KOPT-K1 (cell line): ENCODE results near the gene TMCO5A.

ENCODE experiments used
- H3K27ac ChIP-seq: fragments of 200-600 bp; sonication (generic); 2 replicates; pipeline ENCODE4 v1.5.1; 2016; ENCODE audit warnings: antibody characterized with exemption, mild to moderate bottlenecking, low read depth, low read length; ENCODE audit not compliant: poor library complexity, severe bottlenecking
- H3K36me3 ChIP-seq: fragments of 200-600 bp; sonication (generic); 2 replicates; pipeline ENCODE4 v1.5.1; 2017; ENCODE audit warnings: antibody characterized with exemption, mild to moderate bottlenecking, low read length, moderate library complexity; ENCODE audit not compliant: insufficient read depth
- H3K9me3 ChIP-seq: fragments of 200-600 bp; sonication (generic); 2 replicates; pipeline ENCODE4 v1.5.1; 2017; ENCODE audit warnings: antibody characterized with exemption, low read length, mild to moderate bottlenecking; ENCODE audit not compliant: insufficient read depth, poor library complexity, severe bottlenecking

Gene TMCO5A

DNA sequence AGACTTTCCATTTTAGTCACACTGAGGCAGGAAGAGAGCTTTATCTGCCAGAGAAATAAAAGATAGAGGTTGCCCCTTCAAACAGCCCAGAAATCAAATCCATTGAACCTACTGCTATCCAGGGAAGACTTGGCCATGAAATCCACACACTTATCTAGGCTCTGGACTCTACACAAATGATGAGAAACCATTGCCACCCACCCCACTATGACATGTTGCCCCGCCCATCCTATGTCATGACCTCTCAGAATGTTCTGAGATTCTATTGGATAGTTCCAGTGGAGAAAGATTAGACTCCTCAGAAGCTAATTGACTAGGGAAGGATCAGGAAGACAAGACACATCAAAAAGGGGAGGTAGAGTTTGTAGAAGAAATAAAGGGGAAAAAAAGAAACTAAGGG, at the start of gene TMCO5A:
TMCO5A (plus strand) TSS at position 301 of the 400 bp plus-strand sequence. CDS start 1,684 bp downstream, outside the sequence.
- H3K27ac ChIP-seq = no peak within 1 kb of the TSS
- H3K9me3 ChIP-seq = no peaks in the 10 kb centered on the region
- no peaks in the 10 kb centered on the region for H3K36me3 ChIP-seq

DNA sequence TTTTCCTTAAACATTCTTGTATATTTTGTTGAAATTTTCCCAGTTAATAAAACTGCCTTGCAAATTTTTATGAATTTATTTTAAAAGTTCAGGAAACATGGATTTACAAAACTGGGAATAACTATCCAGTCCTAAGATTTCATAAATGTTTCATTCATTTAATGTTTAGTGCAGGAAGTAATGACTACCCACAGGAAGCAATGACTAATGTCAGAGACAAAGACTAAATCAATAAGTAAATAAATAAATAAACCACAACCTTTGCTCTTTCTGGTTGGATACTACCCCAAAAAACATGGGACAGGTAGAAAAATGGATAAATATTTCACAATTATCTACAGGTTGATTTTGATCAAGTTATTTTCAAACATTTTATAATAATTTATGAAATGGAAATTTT, 48.8 kb upstream of the TMCO5A start:
- H3K36me3 ChIP-seq = no peaks in the 10 kb centered on the region
- no peaks in the 10 kb centered on the region for H3K9me3 ChIP-seq
- H3K27ac ChIP-seq = no peak overlapping the region

DNA sequence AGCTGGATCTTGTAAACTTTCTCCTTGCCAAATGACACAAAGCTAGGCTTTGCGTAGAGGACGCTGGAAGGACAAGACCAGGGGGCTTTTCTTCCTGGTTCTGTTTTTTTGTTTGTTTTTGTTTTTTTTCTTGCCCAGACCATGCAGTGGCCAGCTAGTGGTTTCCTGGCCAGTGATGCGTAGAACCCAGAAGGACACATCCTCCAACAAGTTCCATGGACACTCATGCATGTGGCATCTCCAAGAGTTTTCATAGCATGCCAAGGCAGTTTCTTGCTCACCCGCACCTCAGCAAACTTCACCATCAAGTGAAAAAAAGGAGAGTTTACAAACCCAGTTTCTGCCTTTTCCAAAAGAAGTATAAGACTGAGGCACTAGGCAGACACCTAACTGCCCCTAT, 46.1 kb upstream of the TMCO5A start:
- H3K27ac ChIP-seq = no peak overlapping the region
- H3K36me3 ChIP-seq = no peaks in the 10 kb centered on the region
- no peaks in the 10 kb centered on the region for H3K9me3 ChIP-seq

GRCh38 chr15:37891766-37892368, 42.6 kb upstream of the TMCO5A start:
- no peaks in the 10 kb centered on the region for H3K9me3 ChIP-seq
- H3K27ac ChIP-seq = no peak overlapping the region

GRCh38 chr15:37893309-37893708, 41.1 kb upstream of the TMCO5A start:
- no peaks in the 10 kb centered on the region for H3K36me3 ChIP-seq
- no peak overlapping the region for H3K27ac ChIP-seq
- H3K9me3 ChIP-seq = no peaks in the 10 kb centered on the region

More at GRCh38 chr15:37891766-37892368, 42.6 kb upstream of the TMCO5A start:
- no peaks in the 10 kb centered on the region for H3K36me3 ChIP-seq

DNA sequence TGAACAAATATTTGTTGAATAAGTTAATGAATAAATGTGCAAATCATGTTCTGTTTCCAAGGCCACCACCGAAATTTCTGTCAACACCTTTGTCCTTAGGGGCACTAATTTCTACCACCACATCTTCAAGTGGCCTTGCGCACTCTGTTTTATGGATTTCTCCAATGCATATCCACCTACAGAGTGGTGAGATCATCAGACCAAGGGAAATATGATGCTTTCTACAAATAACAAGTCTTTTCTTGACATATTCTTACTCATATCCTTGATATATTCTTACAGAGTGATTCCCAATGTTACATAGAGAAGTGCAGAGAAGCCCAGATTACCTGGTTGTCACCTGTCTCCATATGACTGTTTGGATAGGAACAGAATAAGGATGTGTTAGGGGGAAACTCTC, 36.1 kb upstream of the TMCO5A start:
- Histone ChIP-seq H3K9me3 (no peaks in the 10 kb centered on the region), H3K36me3 (no peaks in the 10 kb centered on the region), H3K27ac (no peak overlapping the region)

DNA sequence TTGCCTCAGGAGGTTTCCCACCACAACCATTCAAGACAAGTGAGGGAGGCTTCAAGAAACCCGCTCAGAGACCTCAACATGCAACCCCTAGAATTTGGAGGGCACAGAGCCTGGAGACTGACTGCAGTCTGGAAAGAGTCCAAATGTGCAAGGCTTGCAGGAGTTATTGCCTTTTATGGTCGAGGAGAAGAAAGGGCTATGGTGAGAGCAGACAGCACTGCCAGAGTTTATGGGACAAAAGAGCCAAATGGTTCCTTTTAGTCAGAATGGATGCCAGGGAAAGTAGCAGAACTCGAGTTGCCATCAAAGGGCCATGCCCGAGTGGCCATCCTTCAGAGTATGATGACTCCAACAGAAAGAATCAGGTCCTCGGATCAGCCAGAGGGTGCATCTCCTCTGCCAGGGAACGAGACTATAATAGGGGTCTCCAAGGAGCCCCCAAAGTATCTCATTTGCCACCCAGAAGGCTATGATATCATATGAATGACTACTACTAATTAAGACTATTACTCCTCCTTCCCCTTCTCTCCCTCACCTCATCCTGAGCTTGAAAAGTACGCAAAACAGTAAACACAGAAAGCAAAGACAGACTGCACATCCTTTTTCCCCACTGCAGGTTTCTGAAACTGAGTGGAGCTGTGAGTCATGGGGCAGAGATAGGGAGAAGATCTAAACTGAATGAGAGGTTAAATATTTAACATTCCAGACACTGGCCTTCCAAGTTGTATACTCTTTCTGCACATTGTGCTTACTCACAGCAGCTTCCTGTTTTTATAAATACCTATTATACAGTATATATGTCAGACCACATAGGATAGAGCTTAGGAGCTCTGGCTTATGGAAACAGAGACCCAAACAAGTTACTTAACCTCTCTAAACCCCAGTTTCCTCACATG, 33.9 kb upstream of the TMCO5A start:
- H3K9me3 ChIP-seq = no peaks in the 10 kb centered on the region
- H3K36me3 ChIP-seq = no peaks in the 10 kb centered on the region
- H3K27ac ChIP-seq = no peak overlapping the region

DNA sequence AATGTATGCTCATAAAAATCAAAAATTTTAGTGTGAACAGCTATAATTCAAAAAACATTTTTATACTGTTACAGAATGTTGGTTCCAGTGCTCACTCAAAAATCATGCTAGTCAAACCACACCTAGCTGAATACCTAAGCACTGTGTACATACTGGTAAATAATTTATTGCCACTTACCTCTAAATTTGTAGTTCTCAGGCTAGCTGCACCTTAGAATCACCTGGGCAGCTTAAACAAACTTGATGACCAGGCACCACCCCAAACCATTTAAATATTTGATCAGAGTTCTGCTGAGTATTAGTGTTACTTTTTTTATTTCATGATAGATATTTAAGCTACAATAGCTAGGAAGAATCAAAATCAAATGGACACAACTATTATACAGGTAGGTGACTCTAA, 32.3 kb upstream of the TMCO5A start:
- Histone ChIP-seq H3K27ac (no peak overlapping the region), H3K9me3 (no peaks in the 10 kb centered on the region), H3K36me3 (no peaks in the 10 kb centered on the region)

DNA sequence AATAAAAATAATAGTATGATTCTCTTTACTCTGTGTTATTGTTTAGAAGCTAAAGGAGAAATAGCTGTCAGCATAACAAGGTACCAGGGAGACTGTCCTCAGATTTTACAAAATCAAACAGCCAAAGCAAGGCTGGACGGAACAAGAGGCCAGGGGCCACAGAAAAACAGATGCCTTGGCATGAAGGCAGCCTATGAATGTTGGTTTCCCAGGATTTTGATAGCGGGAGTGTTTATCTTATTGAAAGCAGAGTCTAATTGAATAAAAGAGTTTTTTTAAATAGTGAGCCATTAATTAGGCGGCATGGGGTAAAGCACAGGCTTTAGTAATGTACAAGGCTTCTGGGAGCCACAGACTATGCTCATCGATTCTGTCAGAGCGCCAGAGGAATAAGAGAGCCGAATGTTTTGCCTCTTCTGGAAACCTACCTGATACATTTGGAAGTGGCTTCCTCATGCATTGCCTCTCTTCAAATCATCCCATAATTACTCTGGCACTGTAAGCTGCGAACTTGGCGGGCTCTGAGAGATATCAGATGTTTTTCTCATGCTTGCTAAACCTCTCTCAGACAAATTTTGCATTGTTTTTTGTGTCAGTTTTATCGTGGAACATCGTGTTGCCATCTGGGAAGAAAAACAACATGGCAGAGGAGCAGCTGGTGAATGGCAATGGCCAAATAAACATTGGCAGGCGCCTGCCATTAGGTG, 30.4 kb upstream of the TMCO5A start:
- Histone ChIP-seq H3K27ac (no peak overlapping the region), H3K9me3 (no peaks in the 10 kb centered on the region), H3K36me3 (no peaks in the 10 kb centered on the region)

- H3K27ac ChIP-seq = no peak overlapping the region
- no peaks in the 10 kb centered on the region for H3K36me3 ChIP-seq
- no peaks in the 10 kb centered on the region for H3K9me3 ChIP-seq
Measured at GRCh38 chr15:37907136-37907535, 27.3 kb upstream of the TMCO5A start.

- Histone ChIP-seq H3K27ac (no peak overlapping the region), H3K9me3 (peaks cover 3% of the 10 kb centered on the region), H3K36me3 (no peaks in the 10 kb centered on the region)
Measured at GRCh38 chr15:37921527-37922385, 12.7 kb upstream of the TMCO5A start.

- no peaks in the 10 kb centered on the region for H3K36me3 ChIP-seq
- peaks cover 3% of the 10 kb centered on the region for H3K9me3 ChIP-seq
- no peak overlapping the region for H3K27ac ChIP-seq
Measured at GRCh38 chr15:37926136-37926535, 8.3 kb upstream of the TMCO5A start.

- Histone ChIP-seq H3K36me3 (no peaks in the 10 kb centered on the region), H3K9me3 (no peaks in the 10 kb centered on the region), H3K27ac (no peak overlapping the region)
Measured at GRCh38 chr15:37929238-37929637, 5.2 kb upstream of the TMCO5A start.

- Histone ChIP-seq H3K9me3 (no peaks in the 10 kb centered on the region), H3K36me3 (no peaks in the 10 kb centered on the region), H3K27ac (no peak overlapping the region)
Measured at GRCh38 chr15:37931321-37931720, 3.1 kb upstream of the TMCO5A start.
